Esophagus muscularis mucosa (tissue), 4 donors: ENCODE measurements around the gene SLC7A14. TPM values are rescaled to one million over a fixed set of nuclear protein-coding genes. Genes with fewer than 3 reads are reported as not detected.

Source experiments
- DNase-seq: peaks from one replicate; pipeline ENCODE4 v3.0.0-alpha.2; 2017; ENCODE audit errors: extremely low spot score
- H3K27ac ChIP-seq, 4 donors: fragments of 200-600 bp; sonication (generic); replicated peaks in 1 of 4; 1 replicate in 3 of 4; 2 replicates in 1 of 4; pipeline ENCODE4 v1.5.1; 2016 to 2019; ENCODE audit warnings: mild to moderate bottlenecking in 1 of 4
- H3K27me3 ChIP-seq, 4 donors: fragments of 200-600 bp; sonication (generic); one replicate each; pipeline versions ENCODE4 v1.5.1 to v1.6.0; 2016 to 2019
- H3K36me3 ChIP-seq, 4 donors: fragments of 200-600 bp; sonication (generic); one replicate each; pipeline ENCODE4 v1.5.1; 2016 to 2019
- H3K4me1 ChIP-seq, 4 donors: fragments of 200-600 bp; sonication (generic); one replicate each; pipeline ENCODE4 v1.5.1; 2016 to 2019
- H3K4me3 ChIP-seq, 4 donors: fragments of 200-600 bp; sonication (generic); 1 replicate in 2 of 4; 2 replicates in 2 of 4; pipeline ENCODE4 v1.5.1; 2016 to 2019; ENCODE audit warnings: mild to moderate bottlenecking in 4 of 4, moderate library complexity in 1 of 4
- H3K9me3 ChIP-seq, 4 donors: fragments of 200-600 bp; sonication (generic); 1 replicate in 3 of 4; 2 replicates in 1 of 4; pipeline ENCODE4 v1.5.1; 2016 to 2019
- EP300 ChIP-seq: sonication (generic); formaldehyde crosslinking; IDR thresholded peaks from one replicate; pipeline ENCODE4 v1.6.1; 2017; ENCODE audit warnings: antibody characterized with exemption
- POLR2A ChIP-seq: fragments of 450-650 bp; IDR thresholded peaks from one replicate; pipeline ENCODE4 v1.6.1; 2017; ENCODE audit warnings: antibody characterized with exemption, moderate library complexity, mild to moderate bottlenecking, low read depth
- POLR2AphosphoS5 ChIP-seq, 2 donors: sonication (generic); formaldehyde crosslinking; IDR thresholded peaks; one replicate each; pipeline ENCODE4 v1.6.1; 2017; ENCODE audit warnings: antibody characterized with exemption in 2 of 2
- WGBS: methylation state at CpG from one replicate; pipeline ENCODE4 v1.1.5; 2018; 5-methylcytosine and 5-hydroxymethylcytosine counted together
- intact Hi-C: fragments of 100-400 bp; cut with DNase I; formaldehyde crosslinking; loops from one replicate; pipeline ENCODE4 v1.15.1; 2023
- total RNA-seq, 4 donors: library from RNA; depleted of rRNA; stranded (reverse); fragments of >200 nt; gene quantifications; one replicate each; pipeline versions ENCODE4 v1.1.0 to v1.2.1, GENCODE V29; 2016
- TF ChIP-seq, protein P1 (sequence below), 3 experiments: fragments of 200-600 bp in 2 of 3; fragments of 450-650 bp in 1 of 3; sonication (generic) in 2 of 3; IDR thresholded peaks; one replicate each; pipeline ENCODE4 v1.5.1; 2017 to 2019; ENCODE audit warnings: antibody characterized with exemption in 3 of 3, mild to moderate bottlenecking in 2 of 3, moderate library complexity in 1 of 3

The SLC7A14 gene
- total RNA-seq, 4 donors from 2014 or later: 0.42 to 1.3 (median 0.58) TPM

DNA sequence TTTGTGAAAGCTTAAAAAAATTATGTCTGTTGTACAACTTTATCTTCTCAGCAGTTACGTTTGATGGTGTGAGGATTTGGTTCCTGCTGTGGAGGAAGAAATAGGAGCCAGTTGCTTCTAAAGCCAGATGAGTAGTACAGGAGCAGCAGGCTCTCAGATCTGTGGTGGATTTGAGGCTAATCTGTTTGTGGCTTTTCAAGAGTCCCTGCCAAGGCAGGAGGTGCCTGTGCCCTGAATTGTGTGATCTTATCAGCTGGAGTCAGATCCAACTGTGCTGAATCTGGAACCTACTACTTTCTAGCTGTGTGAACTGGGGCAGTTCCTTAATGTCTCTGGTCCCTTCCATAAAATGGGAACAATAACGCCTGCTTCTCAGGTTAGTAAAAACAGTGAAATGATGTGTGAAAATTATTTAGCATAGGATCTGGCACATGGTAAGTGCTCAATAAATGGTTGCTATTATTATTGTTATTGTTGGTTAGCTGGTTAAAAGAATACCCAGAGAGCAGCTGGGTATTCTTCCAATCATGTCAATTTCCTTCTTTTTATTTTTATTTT lies 159.6 kb downstream of the SLC7A14 start:
- Histone ChIP-seq H3K36me3 (no peaks in the 10 kb centered on the region), H3K27ac (no peak overlapping the region), H3K9me3 (no peaks in the 10 kb centered on the region), H3K4me1 (peaks cover 0 to 4% (median 0%) of the 10 kb centered on the region in 4 donors), H3K27me3 (peaks cover 0 to 5% (median 0%) of the 10 kb centered on the region in 4 donors), H3K4me3 (no peak overlapping the region)
- 73% methylated on average over 2 of the region's 2 CpGs for WGBS
- intact Hi-C loops: no loop called here
- no peak for DNase-seq
- TF ChIP-seq, protein P1, sequence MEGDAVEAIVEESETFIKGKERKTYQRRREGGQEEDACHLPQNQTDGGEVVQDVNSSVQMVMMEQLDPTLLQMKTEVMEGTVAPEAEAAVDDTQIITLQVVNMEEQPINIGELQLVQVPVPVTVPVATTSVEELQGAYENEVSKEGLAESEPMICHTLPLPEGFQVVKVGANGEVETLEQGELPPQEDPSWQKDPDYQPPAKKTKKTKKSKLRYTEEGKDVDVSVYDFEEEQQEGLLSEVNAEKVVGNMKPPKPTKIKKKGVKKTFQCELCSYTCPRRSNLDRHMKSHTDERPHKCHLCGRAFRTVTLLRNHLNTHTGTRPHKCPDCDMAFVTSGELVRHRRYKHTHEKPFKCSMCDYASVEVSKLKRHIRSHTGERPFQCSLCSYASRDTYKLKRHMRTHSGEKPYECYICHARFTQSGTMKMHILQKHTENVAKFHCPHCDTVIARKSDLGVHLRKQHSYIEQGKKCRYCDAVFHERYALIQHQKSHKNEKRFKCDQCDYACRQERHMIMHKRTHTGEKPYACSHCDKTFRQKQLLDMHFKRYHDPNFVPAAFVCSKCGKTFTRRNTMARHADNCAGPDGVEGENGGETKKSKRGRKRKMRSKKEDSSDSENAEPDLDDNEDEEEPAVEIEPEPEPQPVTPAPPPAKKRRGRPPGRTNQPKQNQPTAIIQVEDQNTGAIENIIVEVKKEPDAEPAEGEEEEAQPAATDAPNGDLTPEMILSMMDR (IDR thresholded peaks at IDR 0.05): no peak
- no peak for TF ChIP-seq POLR2A
- TF ChIP-seq POLR2AphosphoS5 (IDR thresholded peaks at IDR 0.05): no peak
- TF ChIP-seq EP300: no peak

- Histone ChIP-seq H3K27me3 (peaks cover 0 to 5% (median 0%) of the 10 kb centered on the region in 4 donors), H3K36me3 (no peaks in the 10 kb centered on the region), H3K4me3 (no peak overlapping the region), H3K27ac (peak overlapping the region in 3 of 4 donors; percentile 15 to 30 (median 27)), H3K9me3 (no peaks in the 10 kb centered on the region), H3K4me1 (peaks cover 0 to 4% (median 2%) of the 10 kb centered on the region in 4 donors)
- no peak for DNase-seq
- TF ChIP-seq, protein P1 (IDR thresholded peaks at IDR 0.05): no peak
- no peak for TF ChIP-seq EP300
- TF ChIP-seq POLR2AphosphoS5 (IDR thresholded peaks at IDR 0.05): no peak
- TF ChIP-seq POLR2A: no peak
- WGBS: 78% methylated on average over 11 of the region's 11 CpGs
- intact Hi-C loops: no loop called here
Measured at GRCh38 chr3:170425491-170426239, 160.2 kb downstream of the SLC7A14 start.

DNA sequence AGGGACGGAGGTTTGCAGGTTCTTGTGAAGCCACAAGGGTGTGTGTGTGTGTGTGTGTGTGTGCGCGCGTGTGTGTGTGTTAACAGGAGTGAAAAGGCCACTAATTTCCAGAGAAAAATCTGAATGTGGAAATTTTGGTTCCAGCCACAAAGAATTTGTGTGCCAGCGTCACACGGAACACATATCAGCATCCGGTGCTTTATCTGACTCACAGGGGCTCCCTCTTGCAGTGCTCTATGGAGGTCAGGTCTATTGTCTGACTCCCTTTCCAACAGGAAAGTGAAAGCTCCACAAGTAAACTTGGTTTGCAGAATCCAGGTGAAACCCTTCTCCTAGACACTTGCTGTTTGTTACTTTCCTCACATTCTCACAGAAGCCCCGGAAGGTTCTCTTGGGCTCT lies 161.0 kb downstream of the SLC7A14 start:
- peaks cover 0 to 11% (median under 1%) of the 10 kb centered on the region in 4 donors for H3K27me3 ChIP-seq
- intact Hi-C loops: no loop called here
- H3K9me3 ChIP-seq: no peaks in the 10 kb centered on the region
- H3K4me3 ChIP-seq: no peak overlapping the region
- WGBS: 79% methylated on average over 8 of the region's 8 CpGs
- TF ChIP-seq POLR2AphosphoS5 (IDR thresholded peaks at IDR 0.05) (no peak), POLR2A (no peak), EP300 (no peak)
- TF ChIP-seq, protein P1 (IDR thresholded peaks at IDR 0.05): no peak
- no peaks in the 10 kb centered on the region for H3K36me3 ChIP-seq
- H3K27ac ChIP-seq: peak overlapping the region in 1 of 4 donors; percentile 15
- no peak for DNase-seq
- peaks cover 4 to 8% (median 6%) of the 10 kb centered on the region in 4 donors for H3K4me1 ChIP-seq

GRCh38 chr3:170423001-170423615 lies 162.8 kb downstream of the SLC7A14 start:
- TF ChIP-seq EP300 (no peak), POLR2A (no peak), POLR2AphosphoS5 (IDR thresholded peaks at IDR 0.05) (no peak)
- TF ChIP-seq, protein P1 (IDR thresholded peaks at IDR 0.05): no peak
- H3K4me3 ChIP-seq: no peak overlapping the region
- DNase-seq: no peak
- peaks cover 0 to 29% (median 7%) of the 10 kb centered on the region in 4 donors for H3K27me3 ChIP-seq
- 98% methylated on average over 8 of the region's 8 CpGs for WGBS
- no peaks in the 10 kb centered on the region for H3K36me3 ChIP-seq
- H3K27ac ChIP-seq: no peak overlapping the region
- intact Hi-C loops: no loop called here
- peaks cover 21 to 26% (median 23%) of the 10 kb centered on the region in 4 donors for H3K4me1 ChIP-seq
- H3K9me3 ChIP-seq: no peaks in the 10 kb centered on the region
